Stimulated activated memory B cell treated with anti-CD40 and anti-IgM and Interleukin-4, amounts not matched to agents 10 μg/mL and 1 μg/mL and 100 μg/mL, for 72 hours (primary cell): ENCODE measurements around the gene MUC5B.

Experiments used
- ATAC-seq: fragments of 150-1000 bp; cut with Tn5 transposase; 2 replicates; pipeline ENCODE4 v1.10.0; 2021
- H3K27ac Mint-ChIP-seq: one replicate; pipeline ENCODE4 v1.8.0; 2022; ENCODE audit warnings: mild to moderate bottlenecking, mixed read lengths
- H3K27me3 Mint-ChIP-seq: one replicate; pipeline ENCODE4 v1.8.0; 2022; ENCODE audit warnings: mixed read lengths
- H3K36me3 Mint-ChIP-seq: one replicate; pipeline ENCODE4 v1.8.0; 2022; ENCODE audit warnings: mixed read lengths
- H3K4me1 Mint-ChIP-seq: one replicate; pipeline ENCODE4 v1.8.0; 2022; ENCODE audit warnings: mixed read lengths
- H3K4me3 Mint-ChIP-seq: one replicate; pipeline ENCODE4 v1.8.0; 2022; ENCODE audit warnings: mild to moderate bottlenecking, moderate library complexity, mixed read lengths
- H3K9me3 Mint-ChIP-seq: one replicate; pipeline ENCODE4 v1.8.0; 2022; ENCODE audit warnings: mixed read lengths

The MUC5B gene

DNA sequence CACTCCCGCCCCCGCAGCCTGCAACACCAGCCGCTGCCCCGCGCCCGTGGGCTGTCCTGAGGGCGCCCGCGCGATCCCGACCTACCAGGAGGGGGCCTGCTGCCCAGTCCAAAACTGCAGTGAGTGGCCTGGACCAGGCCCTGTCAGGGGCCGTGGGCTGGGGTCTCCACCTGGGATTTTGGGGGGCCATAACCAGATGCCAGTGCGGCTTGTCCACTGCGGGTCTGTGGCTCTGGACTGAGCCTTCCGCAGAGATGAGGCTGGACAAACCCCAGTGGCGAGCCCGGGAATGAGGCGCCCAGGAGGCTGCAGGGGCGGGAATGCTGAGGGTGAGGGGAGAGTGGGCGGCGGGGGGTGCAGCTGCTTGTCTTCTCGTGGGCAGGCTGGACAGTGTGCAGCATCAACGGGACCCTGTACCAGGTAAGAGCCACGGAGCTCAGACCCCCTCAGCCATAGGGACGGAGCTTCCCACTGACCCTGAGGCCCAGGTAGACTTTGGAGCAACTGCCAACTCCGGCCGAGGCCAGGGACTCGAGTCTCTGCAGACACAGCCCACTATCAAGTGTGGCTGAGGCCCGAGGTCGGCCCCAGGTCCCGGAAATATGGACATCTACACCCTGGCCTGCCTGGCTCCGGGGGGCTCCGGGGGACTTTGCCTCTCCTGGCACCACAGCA is 24.8 kb upstream of the MUC5B start:
- Mint-ChIP-seq H3K27me3 (peaks cover 11% of the 10 kb centered on the region), H3K9me3 (no peaks in the 10 kb centered on the region), H3K4me1 (no peaks in the 10 kb centered on the region), H3K36me3 (no peaks in the 10 kb centered on the region), H3K4me3 (no peak overlapping the region), H3K27ac (no peak overlapping the region)
- no peak for ATAC-seq

DNA sequence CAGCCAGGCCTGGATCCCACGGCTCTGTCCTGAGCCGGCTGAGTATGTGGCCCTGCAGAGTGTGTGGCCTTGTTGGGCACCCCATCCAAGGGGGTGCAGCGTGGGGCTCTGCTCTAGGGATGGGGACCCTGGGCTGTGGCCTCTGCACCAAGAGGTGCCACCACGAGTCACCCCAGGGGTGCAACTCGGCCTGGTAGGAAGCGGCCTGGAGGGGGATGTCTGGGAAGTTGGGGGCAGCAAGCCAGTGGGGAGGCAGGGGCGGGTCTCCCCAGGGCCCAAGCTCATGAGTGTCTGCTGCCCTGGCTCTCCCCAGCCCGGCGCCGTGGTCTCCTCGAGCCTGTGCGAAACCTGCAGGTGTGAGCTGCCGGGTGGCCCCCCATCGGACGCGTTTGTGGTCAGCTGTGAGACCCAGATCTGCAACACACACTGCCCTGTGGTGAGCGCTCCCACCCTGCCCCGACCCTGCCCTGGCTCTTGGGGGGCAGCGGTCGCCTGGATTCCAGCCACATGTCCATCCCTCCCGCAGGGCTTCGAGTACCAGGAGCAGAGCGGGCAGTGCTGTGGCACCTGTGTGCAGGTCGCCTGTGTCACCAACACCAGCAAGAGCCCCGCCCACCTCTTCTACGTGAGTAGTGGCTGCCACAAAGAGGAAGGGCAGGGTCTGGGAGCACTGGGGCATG is 24.2 kb upstream of the MUC5B start:
- Mint-ChIP-seq H3K9me3 (no peaks in the 10 kb centered on the region), H3K4me3 (no peak overlapping the region), H3K27ac (no peak overlapping the region), H3K36me3 (no peaks in the 10 kb centered on the region), H3K4me1 (no peaks in the 10 kb centered on the region), H3K27me3 (peaks cover 11% of the 10 kb centered on the region)
- no peak for ATAC-seq

DNA sequence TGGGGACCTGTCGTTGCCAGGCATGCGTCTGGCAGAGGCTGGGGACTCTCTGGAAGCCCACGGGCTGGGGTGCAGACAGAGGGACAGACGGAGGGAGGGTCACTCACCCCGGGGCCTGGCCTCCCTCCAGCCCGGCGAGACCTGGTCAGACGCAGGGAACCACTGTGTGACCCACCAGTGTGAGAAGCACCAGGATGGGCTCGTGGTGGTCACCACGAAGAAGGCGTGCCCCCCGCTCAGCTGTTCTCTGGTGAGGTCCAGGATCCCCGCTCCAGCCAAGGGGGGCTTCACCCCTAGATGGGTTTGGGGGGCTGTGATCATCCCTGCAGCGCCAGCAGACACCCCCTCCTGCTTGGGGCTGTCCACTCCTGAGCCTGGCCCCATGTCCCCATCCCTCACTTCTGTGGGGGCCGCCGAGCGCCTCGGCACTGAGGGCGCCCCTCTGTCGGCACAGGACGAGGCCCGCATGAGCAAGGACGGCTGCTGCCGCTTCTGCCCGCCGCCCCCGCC is 23.6 kb upstream of the MUC5B start:
- ATAC-seq: no peak
- no peaks in the 10 kb centered on the region for H3K36me3 Mint-ChIP-seq
- H3K4me1 Mint-ChIP-seq: no peaks in the 10 kb centered on the region

GRCh38 chr11:1199751-1200610 is 22.9 kb upstream of the MUC5B start:
- H3K9me3 Mint-ChIP-seq: no peaks in the 10 kb centered on the region
- no peaks in the 10 kb centered on the region for H3K4me1 Mint-ChIP-seq
- no peaks in the 10 kb centered on the region for H3K36me3 Mint-ChIP-seq
- no peak for ATAC-seq
- no peak overlapping the region for H3K27ac Mint-ChIP-seq
- H3K4me3 Mint-ChIP-seq: no peak overlapping the region
- peaks cover 13% of the 10 kb centered on the region for H3K27me3 Mint-ChIP-seq

More for the DNA sequence above, 23.6 kb upstream of the MUC5B start:
- H3K9me3 Mint-ChIP-seq: no peaks in the 10 kb centered on the region
- no peak overlapping the region for H3K27ac Mint-ChIP-seq
- no peak overlapping the region for H3K4me3 Mint-ChIP-seq
- peaks cover 11% of the 10 kb centered on the region for H3K27me3 Mint-ChIP-seq

DNA sequence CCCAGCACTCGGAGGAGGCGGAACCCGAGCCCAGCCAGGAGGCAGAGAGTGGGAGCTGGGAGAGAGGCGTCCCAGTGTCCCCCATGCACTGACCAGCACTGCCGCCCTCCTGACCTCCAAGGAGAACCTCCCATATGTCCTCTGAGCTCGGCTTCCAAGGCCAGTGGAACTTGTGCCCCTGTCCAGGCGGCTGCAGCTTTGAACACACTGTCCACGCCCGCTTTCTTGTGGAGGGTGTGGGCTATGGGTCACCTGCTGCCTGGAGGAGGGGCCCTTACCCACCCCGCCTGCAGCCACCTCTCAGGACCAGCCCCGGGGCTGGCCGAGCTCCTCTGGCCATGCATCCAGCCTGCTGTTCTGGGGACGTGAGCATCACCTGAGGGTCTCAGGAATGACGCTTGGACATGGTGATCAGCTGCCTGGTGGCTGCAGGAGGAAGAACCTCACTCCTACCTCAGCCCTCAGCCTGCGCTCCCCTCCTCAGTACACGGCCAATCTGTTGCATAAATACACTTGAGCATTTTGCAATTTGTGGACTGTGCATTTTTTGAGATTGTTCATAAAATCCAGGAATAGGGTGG is 22.2 kb upstream of the MUC5B start:
- H3K4me3 Mint-ChIP-seq: no peak overlapping the region
- no peak overlapping the region for H3K27ac Mint-ChIP-seq
- ATAC-seq: no peak
- H3K4me1 Mint-ChIP-seq: no peaks in the 10 kb centered on the region
- no peaks in the 10 kb centered on the region for H3K9me3 Mint-ChIP-seq
- H3K27me3 Mint-ChIP-seq: peaks cover 21% of the 10 kb centered on the region
- H3K36me3 Mint-ChIP-seq: no peaks in the 10 kb centered on the region

DNA sequence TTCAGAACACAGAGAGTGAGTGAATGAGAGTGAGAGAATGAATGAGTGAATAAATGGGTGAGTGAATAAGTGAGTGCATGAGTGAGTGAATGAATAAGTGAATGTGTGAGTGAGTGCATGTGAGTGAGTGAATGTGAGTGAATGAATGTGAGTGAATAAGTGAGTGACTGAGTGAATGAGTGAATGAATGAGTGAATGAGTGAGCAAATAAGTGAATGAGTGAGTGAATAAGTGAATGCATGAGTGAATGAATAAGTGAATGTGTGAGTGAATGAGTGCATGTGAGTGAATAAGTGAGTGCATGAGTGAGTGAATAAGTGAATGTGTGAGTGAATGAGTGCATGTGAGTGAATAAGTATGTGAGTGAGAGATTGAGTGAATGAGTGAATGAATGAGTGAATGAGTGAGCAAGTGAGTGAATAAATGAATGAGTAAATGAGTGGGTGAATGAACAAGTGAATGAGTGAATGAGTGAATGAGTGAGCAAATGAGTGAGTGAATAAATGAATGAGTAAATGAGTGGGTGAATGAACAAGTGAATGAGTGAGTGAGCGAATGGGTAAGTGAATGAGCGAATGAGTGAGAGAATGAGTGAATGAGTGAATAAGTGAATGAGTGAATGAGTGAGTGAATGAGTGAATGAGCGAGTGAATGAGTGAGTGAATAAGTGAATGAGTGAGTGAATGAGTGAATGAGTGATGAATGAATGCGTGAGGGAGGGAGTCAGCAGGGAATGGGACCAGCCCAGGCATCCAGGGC is 21.3 kb upstream of the MUC5B start:
- Mint-ChIP-seq H3K36me3 (no peaks in the 10 kb centered on the region), H3K27me3 (peaks cover 18% of the 10 kb centered on the region), H3K9me3 (no peaks in the 10 kb centered on the region), H3K4me1 (no peaks in the 10 kb centered on the region), H3K27ac (no peak overlapping the region), H3K4me3 (no peak overlapping the region)
- ATAC-seq: no peak

DNA sequence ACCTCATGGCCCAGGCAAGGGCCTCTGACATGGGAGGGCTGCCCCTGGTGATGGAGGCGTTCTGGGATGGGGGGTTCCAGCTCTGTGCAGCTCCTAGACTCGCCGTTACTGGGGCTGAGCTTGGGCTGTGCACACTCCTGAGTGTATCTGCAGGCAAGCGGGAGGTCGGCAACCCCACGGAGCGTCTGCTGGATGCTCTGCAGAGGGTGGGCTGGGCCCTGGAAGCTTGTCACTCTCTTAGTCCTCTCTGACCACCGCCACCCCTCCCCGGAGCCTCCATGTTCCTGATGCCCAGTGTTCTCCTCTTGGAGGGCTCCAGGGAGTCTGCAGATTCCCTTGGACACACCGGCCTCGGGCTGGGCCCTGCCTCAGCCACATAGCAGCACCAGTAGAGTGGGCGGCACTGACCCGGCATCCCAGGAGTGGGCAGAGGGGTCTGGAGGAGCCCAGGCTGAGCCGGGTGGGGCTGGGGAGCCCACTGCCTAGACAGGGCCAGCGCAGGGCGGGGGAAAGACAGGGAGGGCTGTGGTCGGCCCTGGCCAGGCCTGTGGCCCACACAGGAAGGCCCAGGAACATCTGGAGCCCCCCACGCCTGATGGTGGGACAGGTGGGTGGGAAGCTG is 20.6 kb upstream of the MUC5B start:
- Mint-ChIP-seq H3K4me1 (no peaks in the 10 kb centered on the region), H3K27me3 (peaks cover 13% of the 10 kb centered on the region), H3K27ac (no peak overlapping the region), H3K36me3 (no peaks in the 10 kb centered on the region), H3K4me3 (no peak overlapping the region), H3K9me3 (no peaks in the 10 kb centered on the region)
- ATAC-seq: no peak

DNA sequence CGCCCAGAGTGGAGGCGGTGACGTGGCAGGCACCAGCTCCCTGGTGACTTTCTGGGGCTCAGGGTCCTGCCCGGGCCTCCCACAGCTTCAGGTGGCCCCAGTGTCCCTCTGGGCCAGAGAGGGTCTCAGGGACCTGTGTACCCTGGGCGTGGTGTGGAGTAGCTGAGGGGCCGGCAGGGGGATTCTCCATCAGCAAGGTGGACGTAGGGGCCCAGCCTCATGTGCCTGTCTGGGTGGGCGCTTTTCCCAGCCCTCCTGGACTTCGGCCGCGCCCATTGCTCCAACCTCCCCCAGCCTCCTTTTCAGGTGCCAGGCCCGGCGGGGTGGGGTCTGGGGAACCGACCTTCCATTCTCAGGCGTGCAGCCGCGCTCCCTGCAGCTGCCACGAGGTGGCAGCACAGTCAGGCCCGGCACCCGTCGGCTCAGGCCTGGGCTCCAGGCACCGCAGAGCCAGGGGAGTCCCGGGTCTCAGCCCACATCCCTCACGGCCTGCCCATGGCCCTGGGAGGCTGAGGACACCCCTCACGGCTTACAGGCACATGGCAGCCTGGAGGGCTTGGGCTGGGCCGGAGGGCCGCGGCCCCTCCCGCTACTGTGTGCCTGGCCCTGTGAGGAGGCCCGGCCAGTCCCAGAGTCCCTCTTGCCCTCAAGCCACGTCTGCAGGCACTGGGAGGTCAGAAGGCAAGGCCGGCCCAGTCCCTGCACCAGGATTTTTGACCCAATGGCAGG is 19.9 kb upstream of the MUC5B start:
- no peaks in the 10 kb centered on the region for H3K4me1 Mint-ChIP-seq
- no peak overlapping the region for H3K27ac Mint-ChIP-seq
- H3K4me3 Mint-ChIP-seq: no peak overlapping the region
- peaks cover 13% of the 10 kb centered on the region for H3K27me3 Mint-ChIP-seq
- no peaks in the 10 kb centered on the region for H3K9me3 Mint-ChIP-seq
- no peaks in the 10 kb centered on the region for H3K36me3 Mint-ChIP-seq
- peak; percentile 73 for ATAC-seq

DNA sequence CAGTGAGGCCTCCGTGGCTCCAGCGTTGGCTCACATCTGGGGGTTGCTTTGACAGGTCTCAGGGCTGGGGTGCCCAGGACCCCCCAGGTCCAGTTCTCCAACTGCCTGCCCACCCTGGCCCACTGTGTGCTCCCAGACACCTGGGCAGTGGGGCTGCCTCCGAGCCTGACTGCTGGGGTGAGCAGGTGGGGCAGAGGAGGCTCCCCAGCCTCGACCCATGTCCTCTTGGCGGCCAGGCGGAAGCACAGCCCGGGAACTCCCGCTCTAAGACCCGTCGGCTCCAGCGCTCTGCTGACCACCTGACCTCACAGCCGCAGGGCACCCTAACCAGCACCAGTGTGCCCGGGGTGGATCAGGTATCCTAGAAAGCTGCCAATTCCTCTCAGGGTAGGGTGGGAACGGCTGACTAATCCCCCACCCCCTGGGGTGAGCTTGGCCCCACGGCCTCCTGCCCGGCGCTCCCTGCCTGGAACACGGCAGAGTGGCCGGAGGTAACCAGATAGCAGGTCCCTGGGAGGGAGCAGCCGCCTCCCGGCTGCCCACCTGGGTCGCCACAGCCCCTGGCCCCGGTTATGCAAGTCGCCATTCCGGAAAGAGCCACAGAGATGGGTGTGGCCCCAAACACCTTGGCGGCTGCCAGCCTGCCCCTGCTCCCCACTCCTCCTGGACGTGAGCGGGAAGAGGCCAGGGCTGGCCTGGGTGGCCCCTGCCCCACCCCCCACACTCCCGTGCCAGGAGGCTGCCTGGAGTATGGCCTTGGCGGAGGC is 19.2 kb upstream of the MUC5B start:
- H3K4me3 Mint-ChIP-seq: no peak overlapping the region
- H3K27me3 Mint-ChIP-seq: peaks cover 13% of the 10 kb centered on the region
- H3K9me3 Mint-ChIP-seq: no peaks in the 10 kb centered on the region
- no peak for ATAC-seq
- H3K27ac Mint-ChIP-seq: no peak overlapping the region
- H3K36me3 Mint-ChIP-seq: no peaks in the 10 kb centered on the region
- H3K4me1 Mint-ChIP-seq: no peaks in the 10 kb centered on the region

DNA sequence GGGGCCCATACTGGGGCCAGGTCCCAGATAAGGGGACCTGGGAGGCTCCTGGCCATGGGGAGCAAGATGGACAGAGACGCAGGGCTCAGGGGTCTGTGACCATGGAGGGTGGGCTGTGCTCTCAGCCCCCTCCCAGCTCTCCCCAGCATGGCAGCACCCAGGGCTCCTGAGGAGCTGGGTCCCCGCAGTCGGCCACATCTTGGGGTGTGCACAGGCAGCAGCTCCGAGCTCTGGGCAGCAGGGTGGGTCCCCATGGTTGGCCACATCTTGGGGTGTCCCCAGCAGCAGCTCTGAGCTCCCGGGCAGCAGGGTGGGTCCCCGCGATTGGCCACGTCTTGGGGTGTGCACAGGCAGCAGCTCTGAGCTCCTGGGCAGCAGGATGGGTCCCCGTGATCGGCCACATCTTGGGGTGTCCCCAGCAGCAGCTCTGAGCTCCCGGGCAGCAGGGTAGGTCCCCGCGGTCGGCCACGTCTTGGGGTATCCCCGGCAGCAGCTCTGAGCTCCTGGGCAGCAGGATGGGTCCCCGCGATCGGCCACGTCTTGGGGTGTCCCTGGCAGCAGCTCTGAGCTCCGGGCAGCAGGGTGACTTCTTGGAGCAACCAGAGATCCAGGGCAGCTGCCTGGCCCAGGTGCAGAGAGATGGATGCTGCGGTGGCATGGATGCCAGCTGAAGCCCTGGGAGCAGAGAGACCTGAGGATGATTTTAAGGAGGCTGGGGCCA is 18.3 kb upstream of the MUC5B start:
- no peak overlapping the region for H3K27ac Mint-ChIP-seq
- no peaks in the 10 kb centered on the region for H3K36me3 Mint-ChIP-seq
- H3K27me3 Mint-ChIP-seq: peaks cover 21% of the 10 kb centered on the region
- ATAC-seq: no peak
- H3K4me3 Mint-ChIP-seq: no peak overlapping the region
- H3K4me1 Mint-ChIP-seq: no peaks in the 10 kb centered on the region
- H3K9me3 Mint-ChIP-seq: no peaks in the 10 kb centered on the region

GRCh38 chr11:1205121-1205986 is 17.5 kb upstream of the MUC5B start:
- no peaks in the 10 kb centered on the region for H3K36me3 Mint-ChIP-seq
- H3K27ac Mint-ChIP-seq: no peak overlapping the region
- peaks cover 24% of the 10 kb centered on the region for H3K27me3 Mint-ChIP-seq
- H3K4me3 Mint-ChIP-seq: no peak overlapping the region
- no peaks in the 10 kb centered on the region for H3K9me3 Mint-ChIP-seq
- no peak for ATAC-seq
- H3K4me1 Mint-ChIP-seq: no peaks in the 10 kb centered on the region

- H3K4me3 Mint-ChIP-seq: no peak overlapping the region
- no peaks in the 10 kb centered on the region for H3K4me1 Mint-ChIP-seq
- H3K36me3 Mint-ChIP-seq: peaks cover under 1% of the 10 kb centered on the region
- no peak overlapping the region for H3K27ac Mint-ChIP-seq
- peaks cover 27% of the 10 kb centered on the region for H3K27me3 Mint-ChIP-seq
- ATAC-seq: no peak
- H3K9me3 Mint-ChIP-seq: no peaks in the 10 kb centered on the region
Measured at GRCh38 chr11:1205987-1206331, 16.9 kb upstream of the MUC5B start.
